Thyroid gland (tissue), 4 donors: ENCODE measurements around the gene SYNJ2.

Experiments used
- CTCF ChIP-seq, 6 experiments: fragments of 200-600 bp in 3 of 6; fragments of 450-650 bp in 3 of 6; sonication (generic) in 3 of 6; IDR thresholded peaks; one replicate each; pipeline ENCODE4 v1.5.1; 2016 to 2019; ENCODE audit warnings: antibody characterized with exemption in 6 of 6, mild to moderate bottlenecking in 2 of 6, inconsistent platforms in 1 of 6, moderate library complexity in 1 of 6
- POLR2A ChIP-seq, 2 donors: fragments of 450-650 bp; IDR thresholded peaks; one replicate each; pipeline ENCODE4 v1.6.1; 2017; ENCODE audit warnings: antibody characterized with exemption in 2 of 2, mild to moderate bottlenecking in 2 of 2, moderate library complexity in 1 of 2

DNA sequence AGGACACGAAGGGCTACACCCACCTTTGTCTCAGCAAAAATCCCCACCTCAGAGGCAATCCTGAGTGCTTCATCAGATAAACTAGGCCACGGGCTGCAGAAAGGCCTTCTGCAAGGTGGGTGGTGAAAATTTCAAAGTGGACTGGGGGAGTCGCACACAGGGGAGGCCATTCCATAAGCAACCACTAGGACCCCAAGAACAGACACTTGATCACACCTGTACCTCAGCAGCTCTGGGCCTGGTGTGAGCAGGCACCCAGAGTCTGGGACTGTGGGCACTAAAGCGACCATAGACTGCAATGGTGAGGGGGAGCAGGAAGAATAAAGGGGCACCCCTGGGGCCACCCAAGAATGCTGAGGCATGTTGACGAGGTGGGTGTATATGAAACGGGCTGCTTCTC, 133.8 kb downstream of the SYNJ2 start:
- TF ChIP-seq CTCF (IDR thresholded peaks at IDR 0.05) (no peak), POLR2A (IDR thresholded peaks at IDR 0.05) (no peak)
